ENCODE measurements around the gene FAIM.

DNA sequence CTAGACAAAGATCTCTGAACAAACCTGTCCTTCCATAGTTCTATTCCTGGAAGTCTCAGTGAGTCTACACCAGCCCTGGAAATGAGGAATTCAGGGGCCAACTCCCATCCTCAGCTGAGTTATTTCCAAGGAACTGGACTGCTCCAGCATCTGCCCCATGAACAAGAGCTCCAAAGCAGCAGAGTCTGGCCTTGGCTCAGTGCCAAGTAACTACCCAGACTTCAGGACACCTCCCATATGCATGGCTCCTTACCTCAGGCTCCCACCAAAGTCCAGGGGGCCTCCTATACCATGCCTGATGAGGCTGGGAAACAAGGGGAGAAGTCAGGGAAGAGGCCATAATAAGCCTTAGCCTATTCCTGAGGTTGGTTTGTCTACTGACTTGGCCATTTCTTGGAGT, 45.0 kb downstream of the FAIM start:
- no peak for TF ChIP-seq SP1 (IDR thresholded peaks at IDR 0.05; ENCODE audit: low read depth, low read length)
- TF ChIP-seq, protein P1, sequence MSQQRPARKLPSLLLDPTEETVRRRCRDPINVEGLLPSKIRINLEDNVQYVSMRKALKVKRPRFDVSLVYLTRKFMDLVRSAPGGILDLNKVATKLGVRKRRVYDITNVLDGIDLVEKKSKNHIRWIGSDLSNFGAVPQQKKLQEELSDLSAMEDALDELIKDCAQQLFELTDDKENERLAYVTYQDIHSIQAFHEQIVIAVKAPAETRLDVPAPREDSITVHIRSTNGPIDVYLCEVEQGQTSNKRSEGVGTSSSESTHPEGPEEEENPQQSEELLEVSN (IDR thresholded peaks at IDR 0.05), result no peak
- TF ChIP-seq EZH2 (IDR thresholded peaks at IDR 0.05; ENCODE audit: low read depth, low read length, severe bottlenecking), result no peak
- TF ChIP-seq, protein P2, sequence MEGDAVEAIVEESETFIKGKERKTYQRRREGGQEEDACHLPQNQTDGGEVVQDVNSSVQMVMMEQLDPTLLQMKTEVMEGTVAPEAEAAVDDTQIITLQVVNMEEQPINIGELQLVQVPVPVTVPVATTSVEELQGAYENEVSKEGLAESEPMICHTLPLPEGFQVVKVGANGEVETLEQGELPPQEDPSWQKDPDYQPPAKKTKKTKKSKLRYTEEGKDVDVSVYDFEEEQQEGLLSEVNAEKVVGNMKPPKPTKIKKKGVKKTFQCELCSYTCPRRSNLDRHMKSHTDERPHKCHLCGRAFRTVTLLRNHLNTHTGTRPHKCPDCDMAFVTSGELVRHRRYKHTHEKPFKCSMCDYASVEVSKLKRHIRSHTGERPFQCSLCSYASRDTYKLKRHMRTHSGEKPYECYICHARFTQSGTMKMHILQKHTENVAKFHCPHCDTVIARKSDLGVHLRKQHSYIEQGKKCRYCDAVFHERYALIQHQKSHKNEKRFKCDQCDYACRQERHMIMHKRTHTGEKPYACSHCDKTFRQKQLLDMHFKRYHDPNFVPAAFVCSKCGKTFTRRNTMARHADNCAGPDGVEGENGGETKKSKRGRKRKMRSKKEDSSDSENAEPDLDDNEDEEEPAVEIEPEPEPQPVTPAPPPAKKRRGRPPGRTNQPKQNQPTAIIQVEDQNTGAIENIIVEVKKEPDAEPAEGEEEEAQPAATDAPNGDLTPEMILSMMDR (IDR thresholded peaks at IDR 0.05; ENCODE audit: control extremely low read depth in 1 of 3, insufficient read depth in 1 of 3, low read depth in 1 of 3, low read length in 3 of 3), result no peak
- no peak for TF ChIP-seq SRF (IDR thresholded peaks at IDR 0.05; ENCODE audit: low read depth, low read length)
- no peak for TF ChIP-seq RAD21 (IDR thresholded peaks at IDR 0.05 in 1 of 2, conservative IDR thresholded peaks at IDR 0.05 in 1 of 2; ENCODE audit: low read depth in 2 of 2, low read length in 2 of 2)
- no peak for TF ChIP-seq EGR1 (IDR thresholded peaks at IDR 0.05; ENCODE audit: borderline replicate concordance, low read depth, low read length)
- no peak for TF ChIP-seq RFX5 (IDR thresholded peaks at IDR 0.05; ENCODE audit: borderline replicate concordance, low read depth, low read length)
- TF ChIP-seq GTF2F1 (IDR thresholded peaks at IDR 0.05; ENCODE audit: borderline replicate concordance, low read depth, low read length), result no peak
- TF ChIP-seq CREB1 (IDR thresholded peaks at IDR 0.05), result no peak
